Prostate gland (tissue), 2 donors: ENCODE measurements around the gene TRAP1. TPM values are rescaled to one million over a fixed set of nuclear protein-coding genes. Genes with fewer than 3 reads are reported as not detected.

ENCODE experiments used
- DNase-seq: peaks from one replicate; pipeline ENCODE4 v3.0.0-alpha.2; 2019; ENCODE audit warnings: low spot score
- H3K27ac ChIP-seq, 2 donors: fragments of 200-600 bp; sonication (generic); 2 replicates each; pipeline ENCODE4 v1.5.1; 2017 to 2019
- H3K27me3 ChIP-seq: fragments of 200-600 bp; sonication (generic); replicated peaks from 2 replicates; pipeline ENCODE4 v1.5.1; 2019; ENCODE audit not compliant: insufficient read depth
- H3K36me3 ChIP-seq, 2 donors: fragments of 200-600 bp; sonication (generic); 1 replicate in 1 of 2; 2 replicates in 1 of 2; pipeline versions ENCODE4 v1.5.1 to v1.8.1; 2017 to 2019
- H3K4me1 ChIP-seq: fragments of 200-600 bp; sonication (generic); replicated peaks from 2 replicates; pipeline ENCODE4 v1.5.1; 2019
- H3K4me3 ChIP-seq, 2 donors: fragments of 200-600 bp; sonication (generic); 2 replicates each; pipeline ENCODE4 v1.5.1; 2017 to 2019
- H3K9me3 ChIP-seq: fragments of 200-600 bp; sonication (generic); 2 replicates; pipeline ENCODE4 v1.5.1; 2017
- POLR2A ChIP-seq: fragments of 450-650 bp; IDR thresholded peaks from one replicate; pipeline ENCODE4 v1.6.1; 2016; ENCODE audit warnings: antibody characterized with exemption, mild to moderate bottlenecking
- POLR2AphosphoS5 ChIP-seq: sonication (generic); formaldehyde crosslinking; IDR thresholded peaks from one replicate; pipeline ENCODE4 v1.6.1; 2017; ENCODE audit warnings: antibody characterized with exemption
- WGBS: methylation state at CpG from one replicate; pipeline ENCODE4 v1.1.5; 2018; 5-methylcytosine and 5-hydroxymethylcytosine counted together
- intact Hi-C: fragments of 100-400 bp; cut with DNase I; formaldehyde crosslinking; loops from one replicate; pipeline ENCODE4 v1.14.2; 2022
- total RNA-seq, 2 donors: library from RNA; depleted of rRNA; stranded (reverse); fragments of >200 nt; gene quantifications; one replicate each; pipeline ENCODE4 v1.1.0, GENCODE V29; 2016
- TF ChIP-seq, protein P1 (sequence below), 4 experiments: fragments of 200-600 bp in 2 of 4; fragments of 450-650 bp in 2 of 4; sonication (generic) in 2 of 4; IDR thresholded peaks; 1 replicate in 3 of 4; 2 replicates in 1 of 4; pipeline ENCODE4 v1.5.1; 2016 to 2019; ENCODE audit warnings: antibody characterized with exemption in 4 of 4, mild to moderate bottlenecking in 2 of 4, moderate library complexity in 2 of 4

The TRAP1 gene
- total RNA-seq, 2 donors from 2014 or later, result 71.2 to 88.6 TPM

DNA sequence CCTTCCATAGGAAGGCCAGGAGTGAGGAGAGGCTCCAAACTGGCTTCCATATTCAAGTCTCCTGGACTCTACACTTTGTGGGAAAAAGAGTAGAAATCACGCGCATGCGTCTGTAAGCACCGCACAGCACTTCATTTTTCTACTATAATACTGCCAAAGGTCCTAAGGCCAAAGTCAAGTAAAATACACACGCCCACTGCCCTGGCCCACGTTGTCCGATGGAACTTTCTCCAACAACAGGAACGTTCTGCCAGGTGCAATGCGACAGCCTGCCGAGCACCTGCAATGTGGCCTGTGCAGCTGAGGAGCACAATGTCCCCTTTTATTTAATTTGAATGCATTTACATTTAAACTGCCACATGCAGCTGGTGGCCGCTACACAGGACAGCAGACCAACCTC lies 39.3 kb downstream of the TRAP1 start:
- Histone ChIP-seq H3K4me1 (no peaks in the 10 kb centered on the region), H3K4me3 (no peak overlapping the region), H3K27me3 (no peaks in the 10 kb centered on the region), H3K36me3 (no peaks in the 10 kb centered on the region), H3K27ac (no peak overlapping the region), H3K9me3 (no peaks in the 10 kb centered on the region)
- no peak for DNase-seq
- TF ChIP-seq POLR2A, result no peak
- no peak for TF ChIP-seq POLR2AphosphoS5
- TF ChIP-seq, protein P1, sequence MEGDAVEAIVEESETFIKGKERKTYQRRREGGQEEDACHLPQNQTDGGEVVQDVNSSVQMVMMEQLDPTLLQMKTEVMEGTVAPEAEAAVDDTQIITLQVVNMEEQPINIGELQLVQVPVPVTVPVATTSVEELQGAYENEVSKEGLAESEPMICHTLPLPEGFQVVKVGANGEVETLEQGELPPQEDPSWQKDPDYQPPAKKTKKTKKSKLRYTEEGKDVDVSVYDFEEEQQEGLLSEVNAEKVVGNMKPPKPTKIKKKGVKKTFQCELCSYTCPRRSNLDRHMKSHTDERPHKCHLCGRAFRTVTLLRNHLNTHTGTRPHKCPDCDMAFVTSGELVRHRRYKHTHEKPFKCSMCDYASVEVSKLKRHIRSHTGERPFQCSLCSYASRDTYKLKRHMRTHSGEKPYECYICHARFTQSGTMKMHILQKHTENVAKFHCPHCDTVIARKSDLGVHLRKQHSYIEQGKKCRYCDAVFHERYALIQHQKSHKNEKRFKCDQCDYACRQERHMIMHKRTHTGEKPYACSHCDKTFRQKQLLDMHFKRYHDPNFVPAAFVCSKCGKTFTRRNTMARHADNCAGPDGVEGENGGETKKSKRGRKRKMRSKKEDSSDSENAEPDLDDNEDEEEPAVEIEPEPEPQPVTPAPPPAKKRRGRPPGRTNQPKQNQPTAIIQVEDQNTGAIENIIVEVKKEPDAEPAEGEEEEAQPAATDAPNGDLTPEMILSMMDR (IDR thresholded peaks at IDR 0.05), result no peak
- intact Hi-C loops, result no loop called here
- WGBS, result 87% methylated on average over 11 of the region's 11 CpGs

DNA sequence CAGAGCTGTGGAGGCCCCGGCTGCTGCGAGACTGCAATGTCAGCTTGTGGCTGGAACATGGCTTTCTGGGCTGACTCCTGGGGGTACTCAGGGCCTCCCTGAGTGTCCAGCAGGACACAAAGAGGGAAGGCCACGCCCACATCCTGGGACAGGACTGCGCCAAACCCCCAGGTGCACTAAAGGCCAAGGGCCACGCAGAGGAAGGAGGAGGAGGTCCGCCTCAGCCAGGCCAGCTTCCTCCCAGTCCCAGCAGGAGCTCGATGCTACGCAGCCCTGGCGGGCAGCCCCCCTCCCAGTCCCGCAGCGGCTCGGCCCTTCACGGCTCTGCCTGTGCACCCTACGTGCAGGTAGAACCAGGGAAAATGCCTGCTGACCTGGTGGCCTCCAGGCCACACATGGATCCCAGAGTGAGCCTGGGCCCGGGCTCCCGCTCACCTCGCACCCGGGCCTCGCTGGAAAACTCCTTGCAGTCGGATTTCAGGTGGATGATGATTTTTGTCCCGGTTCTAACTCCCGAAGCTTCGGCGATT lies 41.7 kb downstream of the TRAP1 start:
- H3K27me3 ChIP-seq, result no peaks in the 10 kb centered on the region
- no peak for DNase-seq
- H3K27ac ChIP-seq, result no peak overlapping the region
- no peaks in the 10 kb centered on the region for H3K9me3 ChIP-seq
- intact Hi-C loops, result no loop called here
- TF ChIP-seq POLR2A (no peak), POLR2AphosphoS5 (no peak)
- TF ChIP-seq, protein P1 (IDR thresholded peaks at IDR 0.05), result no peak
- H3K36me3 ChIP-seq, result no peaks in the 10 kb centered on the region
- WGBS, result 90% methylated on average over 21 of the region's 24 CpGs
- H3K4me3 ChIP-seq, result no peak overlapping the region
- no peaks in the 10 kb centered on the region for H3K4me1 ChIP-seq

DNA sequence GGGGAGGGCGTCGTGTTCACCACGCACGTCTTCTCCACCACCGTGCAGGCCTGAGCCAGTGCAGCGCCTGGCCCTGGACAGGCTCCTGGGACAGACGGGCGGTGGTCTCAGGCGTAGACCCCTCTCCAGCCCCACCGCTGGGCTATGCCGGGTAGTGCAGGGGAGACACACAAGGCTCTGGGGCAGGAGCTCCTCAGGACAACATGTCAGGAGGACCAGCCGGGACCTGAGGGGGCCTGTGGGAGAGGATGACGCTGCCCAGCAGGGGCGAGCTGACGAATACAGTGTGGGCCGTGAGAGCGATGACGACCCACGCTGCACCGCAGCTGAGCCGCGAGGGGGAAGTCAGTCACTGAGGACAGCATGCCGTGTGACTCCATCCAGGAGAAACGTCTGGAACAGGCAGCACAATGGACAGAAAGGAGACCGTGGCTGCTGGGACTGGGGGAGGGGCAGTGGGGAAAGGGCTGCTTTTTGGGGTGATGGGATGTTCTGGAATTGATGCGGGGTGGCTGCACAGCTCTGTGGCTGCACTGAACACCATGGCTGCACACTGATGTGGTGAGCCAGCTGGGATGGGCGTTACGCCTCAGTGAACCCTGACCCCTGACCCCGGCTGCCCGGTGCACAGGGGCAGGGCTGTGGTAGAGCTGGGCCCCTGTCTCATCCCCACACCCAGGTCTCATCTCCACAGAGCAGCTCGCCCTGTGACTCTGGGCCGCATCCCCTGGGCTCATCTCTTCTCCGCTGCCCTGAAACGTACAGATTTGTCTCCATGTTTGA lies 42.6 kb downstream of the TRAP1 start:
- TF ChIP-seq POLR2AphosphoS5, result no peak
- TF ChIP-seq POLR2A, result no peak
- TF ChIP-seq, protein P1 (IDR thresholded peaks at IDR 0.05), result no peak
- intact Hi-C loops, result no loop called here

DNA sequence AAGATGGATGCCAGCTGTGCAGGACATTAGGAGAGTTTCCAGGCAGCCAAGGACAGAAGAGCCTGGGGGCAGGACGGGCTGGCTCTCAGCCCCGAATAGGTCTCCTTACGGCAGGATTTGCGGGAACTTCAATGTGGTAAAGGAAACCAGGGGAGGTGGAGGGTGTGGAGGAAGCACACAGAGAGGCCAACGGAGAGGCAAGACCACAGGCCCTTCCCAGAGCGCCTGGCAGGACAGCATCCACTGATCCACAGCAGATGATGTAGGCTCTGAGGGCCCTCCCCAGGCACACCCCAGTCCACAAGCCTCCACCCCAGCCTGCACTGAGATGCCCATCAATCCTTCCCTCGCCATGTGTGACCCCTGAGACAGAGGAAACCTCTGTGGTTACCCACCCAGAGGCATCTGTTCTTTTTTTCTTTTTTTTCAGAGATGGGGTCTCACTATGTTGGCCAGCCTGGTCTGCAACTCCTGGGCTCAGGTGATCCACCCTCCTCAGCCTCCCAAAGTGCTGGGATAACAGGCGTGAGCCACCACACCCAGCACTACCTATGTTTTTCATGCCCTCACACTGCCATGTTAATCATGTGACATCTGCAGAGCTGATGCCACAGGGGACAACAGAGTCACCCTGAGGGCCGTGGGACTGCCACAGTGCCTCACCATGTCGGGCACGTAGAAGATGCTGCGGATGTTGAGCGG lies 43.5 kb downstream of the TRAP1 start:
- Histone ChIP-seq H3K27ac (no peak overlapping the region), H3K9me3 (no peaks in the 10 kb centered on the region), H3K4me3 (no peak overlapping the region), H3K4me1 (no peaks in the 10 kb centered on the region), H3K27me3 (no peaks in the 10 kb centered on the region), H3K36me3 (no peaks in the 10 kb centered on the region)
- 80% methylated on average over 13 of the region's 13 CpGs for WGBS
- DNase-seq, result no peak
- TF ChIP-seq POLR2AphosphoS5, result no peak
- no peak for TF ChIP-seq POLR2A
- TF ChIP-seq, protein P1 (IDR thresholded peaks at IDR 0.05), result no peak
- intact Hi-C loops, result no loop called here

More for the DNA sequence above, 42.6 kb downstream of the TRAP1 start:
- Histone ChIP-seq H3K36me3 (no peaks in the 10 kb centered on the region), H3K9me3 (no peaks in the 10 kb centered on the region), H3K4me1 (no peaks in the 10 kb centered on the region), H3K27ac (no peak overlapping the region), H3K27me3 (no peaks in the 10 kb centered on the region), H3K4me3 (no peak overlapping the region)
- no peak for DNase-seq
- WGBS, result 88% methylated on average over 34 of the region's 34 CpGs
